HG03442 (cell line): ENCODE results near the gene CELF6.
"Not testable (repeated sequence)": the region's sequence is repeated elsewhere in the genome, so short reads cannot be mapped to it uniquely, and the experiment has no call there.

Source experiments
- ATAC-seq: cut with Tn5 transposase; IDR thresholded peaks from one replicate; pipeline ENCODE4 v1.9.1; 2021; ENCODE audit warnings: mild to moderate bottlenecking, moderate library complexity; ENCODE audit not compliant: unreplicated experiment

The CELF6 gene

GRCh38 chr15:72318408-72318942, 1.5 kb downstream of the CELF6 start:
- ATAC-seq: no peak

GRCh38 chr15:72315706-72316370, 4.1 kb downstream of the CELF6 start:
- ATAC-seq: no peak

- no peak for ATAC-seq
These were observed 6.1 kb downstream of the CELF6 start for GRCh38 chr15:72313881-72314280.

- ATAC-seq: no peak
These were observed 6.5 kb downstream of the CELF6 start for GRCh38 chr15:72313448-72313840.

DNA sequence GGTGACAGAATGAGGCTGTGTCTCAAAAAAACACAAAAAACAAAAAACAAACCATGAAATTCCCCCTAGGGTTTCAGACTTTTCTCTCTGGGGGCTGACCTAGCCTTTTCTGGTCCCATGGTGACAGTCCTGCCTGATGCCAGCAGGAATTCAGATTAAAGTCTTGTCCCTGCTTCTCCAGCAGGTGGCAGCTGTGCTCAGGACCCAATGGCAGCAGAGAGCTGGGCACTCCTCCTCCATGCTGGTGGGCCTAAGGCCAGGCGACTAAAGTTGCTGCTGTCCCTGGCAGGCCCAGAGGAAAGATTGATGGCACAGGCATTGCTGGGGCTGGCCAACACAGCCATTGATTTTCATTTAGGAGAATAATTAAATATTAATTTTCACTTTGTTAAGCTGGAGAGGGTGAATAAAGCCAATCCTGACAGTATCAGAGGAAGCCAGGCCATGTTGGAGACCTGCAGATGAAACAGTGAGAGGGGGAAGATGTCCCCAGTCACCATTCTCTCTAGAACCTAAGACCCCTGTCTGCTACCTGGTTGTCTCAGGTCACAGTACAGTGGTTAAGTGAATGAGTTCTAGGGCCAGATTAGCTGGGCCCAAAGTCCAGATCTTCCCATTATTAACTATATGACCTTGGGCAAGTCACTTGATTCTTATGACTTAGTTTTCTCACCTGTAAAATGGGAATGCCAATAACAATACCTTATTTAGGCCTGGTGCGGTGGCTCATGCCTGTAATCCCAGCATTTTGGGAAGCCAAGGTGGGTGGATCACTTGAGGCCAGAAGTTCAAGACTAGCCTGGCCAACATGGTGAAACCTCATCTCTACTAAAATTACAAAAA, 7.1 kb downstream of the CELF6 start:
- no peak for ATAC-seq

- ATAC-seq: no peak
These were observed 12.9 kb downstream of the CELF6 start for GRCh38 chr15:72307026-72307425.

DNA sequence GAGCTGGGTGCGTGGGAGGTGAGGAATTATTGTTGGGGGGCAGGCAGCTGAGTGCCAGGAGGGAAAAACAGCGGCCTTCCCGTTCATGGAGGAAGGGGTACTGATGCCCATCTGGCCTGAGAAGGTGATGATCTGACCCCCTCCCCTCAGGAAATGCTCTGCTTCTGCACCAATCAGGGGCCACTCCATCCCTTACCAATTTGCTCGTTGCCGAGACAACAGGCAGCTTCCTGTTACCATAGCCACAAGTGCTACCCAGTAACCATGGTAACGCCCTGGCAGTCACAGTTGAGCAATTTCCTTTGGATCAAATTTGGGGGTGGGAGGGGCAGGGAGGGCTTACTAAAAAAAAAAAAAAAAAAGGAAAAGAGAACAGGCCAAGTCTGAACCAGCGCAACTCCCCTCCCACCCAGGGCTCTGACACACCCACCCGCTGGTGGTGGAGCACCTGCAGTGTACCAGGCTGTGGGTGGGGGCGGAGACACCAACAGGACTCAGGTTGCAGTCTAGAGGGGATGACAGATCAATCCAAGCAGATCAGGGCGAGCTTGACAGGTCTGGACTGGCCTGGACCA, 13.7 kb downstream of the CELF6 start:
- no peak for ATAC-seq

GRCh38 chr15:72304596-72304995, 15.4 kb downstream of the CELF6 start:
- no peak for ATAC-seq

DNA sequence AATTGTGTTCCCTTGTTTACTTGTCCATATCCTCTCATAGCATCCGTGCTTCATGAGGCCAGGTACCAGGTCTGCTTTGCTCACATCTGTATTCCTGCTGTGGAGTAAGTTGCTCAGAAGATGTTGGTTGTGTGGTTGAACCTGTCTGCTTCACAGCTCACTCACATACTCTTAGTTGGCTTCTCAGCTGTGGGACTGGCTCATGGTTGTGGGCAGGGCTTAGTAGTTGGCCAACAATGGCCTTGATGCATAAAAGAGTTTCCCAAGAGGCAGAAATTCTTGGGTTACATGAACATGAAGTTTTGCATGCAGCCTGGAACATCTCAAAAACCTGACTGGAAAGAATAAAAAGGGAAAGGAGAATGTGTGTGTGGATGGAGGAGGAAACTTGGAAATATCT, 17.0 kb downstream of the CELF6 start:
- ATAC-seq: no peak

GRCh38 chr15:72289597-72290325, 30.2 kb downstream of the CELF6 start:
- no peak for ATAC-seq

GRCh38 chr15:72288796-72289596, 31.0 kb downstream of the CELF6 start:
- ATAC-seq: no peak

GRCh38 chr15:72285927-72286516, 33.9 kb downstream of the CELF6 start:
- ATAC-seq: no peak

GRCh38 chr15:72285402-72285801, 34.6 kb downstream of the CELF6 start:
- ATAC-seq: no peak

DNA sequence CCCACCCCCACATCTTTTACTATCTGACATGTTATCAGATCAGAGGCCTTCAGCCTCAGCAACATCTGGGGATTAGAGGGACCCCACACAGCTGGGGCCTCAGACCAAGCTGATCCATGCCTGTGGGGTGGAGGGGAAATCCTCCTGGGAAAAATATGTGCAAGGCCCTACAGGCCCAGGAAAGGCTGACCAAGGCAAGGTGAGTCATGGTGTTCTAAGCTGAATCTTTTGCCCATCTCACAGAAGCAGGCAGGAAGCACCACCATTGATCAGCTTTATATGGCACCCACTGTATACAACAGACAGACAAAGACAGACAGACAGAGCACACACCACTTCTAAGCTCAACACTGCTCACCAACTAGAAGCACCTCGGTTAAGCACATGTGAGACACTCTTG, 35.2 kb downstream of the CELF6 start:
- no peak for ATAC-seq

DNA sequence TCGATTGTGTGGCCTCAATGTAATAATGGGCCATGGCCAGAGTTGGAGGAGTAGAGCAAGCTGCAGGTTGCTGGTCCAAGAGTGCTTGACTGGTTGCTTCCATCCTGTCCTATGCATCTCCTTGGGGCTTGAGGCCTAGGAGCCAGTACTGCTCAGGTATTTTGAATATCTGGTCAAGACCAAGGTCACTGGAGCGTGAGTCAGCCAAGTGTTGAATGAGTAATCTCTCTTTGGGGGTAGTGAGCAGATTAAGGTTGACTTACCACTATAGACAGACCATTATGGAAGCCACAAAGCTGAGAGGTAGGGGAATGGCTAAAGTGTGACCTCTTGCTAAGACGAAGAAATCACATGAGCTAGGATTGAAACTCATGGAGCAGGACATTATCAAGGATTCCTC, 38.2 kb downstream of the CELF6 start:
- peak; percentile 66 for ATAC-seq

DNA sequence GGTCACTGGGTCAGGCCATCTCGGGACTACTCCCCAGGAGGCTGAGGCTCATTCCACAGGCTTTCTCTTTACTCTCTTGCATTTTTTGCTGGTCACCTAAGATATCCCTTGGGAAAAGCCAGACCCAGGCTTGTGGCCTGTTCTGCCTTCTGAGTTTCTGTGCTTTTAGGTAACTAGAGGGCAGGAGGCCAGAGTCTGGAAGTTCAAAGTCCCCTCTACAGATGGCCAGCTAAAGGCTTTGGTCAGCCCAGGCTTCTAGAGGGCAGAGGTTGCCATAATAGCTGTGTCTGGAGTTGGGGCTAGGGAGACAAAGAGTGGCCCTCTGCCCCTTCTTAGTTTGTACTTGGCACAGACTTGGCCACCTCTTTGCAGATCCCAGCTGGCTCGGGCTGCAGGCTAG, 39.2 kb downstream of the CELF6 start:
- no peak for ATAC-seq

- no peak for ATAC-seq
These were observed 41.2 kb downstream of the CELF6 start for GRCh38 chr15:72278737-72279136.

- no peak for ATAC-seq
These were observed 43.6 kb downstream of the CELF6 start for GRCh38 chr15:72276326-72276700.

GRCh38 chr15:72275635-72276325, 44.2 kb downstream of the CELF6 start:
- not testable (repeated sequence) for ATAC-seq
